Trophoblast cell (in vitro differentiated cells and primary cell): Measurements from ENCODE around the gene PLBD1.

Experiments used
- DNase-seq, 2 donors: peaks; one replicate each; pipeline ENCODE4 v3.0.0-alpha.2; 2016
- H2AFZ ChIP-seq: 2 replicates; pipeline ENCODE4 v1.6.1; 2013; ENCODE audit warnings: low read length, moderate library complexity, mild to moderate bottlenecking; ENCODE audit not compliant: insufficient read depth, poor library complexity
- H2AK5ac ChIP-seq: 2 replicates; pipeline ENCODE4 v1.6.1; 2013; ENCODE audit warnings: mild to moderate bottlenecking, low read length
- H2BK120ac ChIP-seq: 2 replicates; pipeline ENCODE4 v1.6.1; 2013; ENCODE audit warnings: low read length, mild to moderate bottlenecking, moderate library complexity; ENCODE audit not compliant: insufficient read depth, poor library complexity
- H2BK12ac ChIP-seq: 2 replicates; pipeline ENCODE4 v1.6.1; 2013; ENCODE audit warnings: mild to moderate bottlenecking, low read length, moderate library complexity
- H2BK5ac ChIP-seq: 2 replicates; pipeline ENCODE4 v1.6.1; 2013; ENCODE audit warnings: low read length, low read depth, moderate library complexity, mild to moderate bottlenecking; ENCODE audit not compliant: poor library complexity
- H3K14ac ChIP-seq: 2 replicates; pipeline ENCODE4 v1.6.1; 2013; ENCODE audit warnings: mild to moderate bottlenecking, low read length
- H3K18ac ChIP-seq: 2 replicates; pipeline ENCODE4 v1.6.1; 2013; ENCODE audit warnings: mild to moderate bottlenecking, low read length
- H3K23ac ChIP-seq: 2 replicates; pipeline ENCODE4 v1.6.1; 2013; ENCODE audit warnings: low read length
- H3K27ac ChIP-seq: 2 replicates; pipeline ENCODE4 v1.5.1; 2013; ENCODE audit warnings: low read depth, mild to moderate bottlenecking, inconsistent platforms, low read length, moderate library complexity
- H3K27me3 ChIP-seq: 2 replicates; pipeline ENCODE4 v1.6.1; 2013; ENCODE audit warnings: inconsistent platforms, mild to moderate bottlenecking, low read length, moderate library complexity; ENCODE audit not compliant: insufficient read depth
- H3K36me3 ChIP-seq, 2 experiments: 1 replicate in 1 of 2; 2 replicates in 1 of 2; pipeline ENCODE4 v1.6.1; 2013; ENCODE audit warnings: low read length in 2 of 2, mild to moderate bottlenecking in 2 of 2, moderate library complexity in 1 of 2; ENCODE audit not compliant: insufficient read depth in 2 of 2, control insufficient read depth in 1 of 2
- H3K4ac ChIP-seq: 2 replicates; pipeline ENCODE4 v1.6.1; 2013; ENCODE audit warnings: low read depth, mild to moderate bottlenecking, low read length, moderate library complexity
- H3K4me1 ChIP-seq, 2 experiments: 1 replicate in 1 of 2; 2 replicates in 1 of 2; pipeline ENCODE4 v1.6.1; 2013; ENCODE audit warnings: low read length in 2 of 2, mild to moderate bottlenecking in 2 of 2, moderate library complexity in 1 of 2; ENCODE audit not compliant: insufficient read depth in 2 of 2, control insufficient read depth in 1 of 2
- H3K4me2 ChIP-seq: 2 replicates; pipeline ENCODE4 v1.6.1; 2013; ENCODE audit warnings: inconsistent platforms, mild to moderate bottlenecking, low read length, moderate library complexity
- H3K4me3 ChIP-seq: 2 replicates; pipeline ENCODE4 v1.5.1; 2013; ENCODE audit warnings: mild to moderate bottlenecking, low read depth, low read length, inconsistent platforms
- H3K79me1 ChIP-seq: one replicate; pipeline ENCODE4 v1.6.1; 2013; ENCODE audit warnings: low read length
- H3K79me2 ChIP-seq: 2 replicates; pipeline ENCODE4 v1.6.1; 2013; ENCODE audit warnings: low read length, mild to moderate bottlenecking; ENCODE audit not compliant: control insufficient read depth, insufficient read depth, poor library complexity
- H3K9ac ChIP-seq: 2 replicates; pipeline ENCODE4 v1.6.1; 2013; ENCODE audit warnings: mild to moderate bottlenecking, low read length
- H3K9me3 ChIP-seq: 2 replicates; pipeline ENCODE4 v1.6.1; 2013; ENCODE audit warnings: low read depth, mild to moderate bottlenecking, control low read depth, inconsistent platforms, low read length; ENCODE audit not compliant: insufficient read depth
- H4K12ac ChIP-seq: 2 replicates; pipeline ENCODE4 v1.6.1; 2013; ENCODE audit warnings: low read depth, mild to moderate bottlenecking, low read length, moderate library complexity
- H4K8ac ChIP-seq: 2 replicates; pipeline ENCODE4 v1.6.1; 2013; ENCODE audit warnings: low read depth, mild to moderate bottlenecking, low read length, moderate library complexity
- H4K91ac ChIP-seq: one replicate; pipeline ENCODE4 v1.6.1; 2013; ENCODE audit warnings: low read depth, mild to moderate bottlenecking, low read length, moderate library complexity
- WGBS: extraction: QIAGEN DNeasy Blood & Tissue Kit; methylation state at CpG from one replicate; pipeline ENCODE4 v1.1.7; 2013; ENCODE audit warnings: missing lambda C conversion rate; ENCODE audit not compliant: insufficient read length, insufficient coverage; ENCODE audit errors: extremely low coverage; 5-methylcytosine and 5-hydroxymethylcytosine counted together

Gene PLBD1

GRCh38 chr12:14561677-14562238 is 5.9 kb downstream of the PLBD1 start:
- no peak overlapping the region for H2BK5ac ChIP-seq
- no peaks in the 10 kb centered on the region for H3K79me2 ChIP-seq
- no peak overlapping the region for H4K12ac ChIP-seq
- no peak overlapping the region for H4K91ac ChIP-seq
- no peak overlapping the region for H3K4me3 ChIP-seq
- no peak overlapping the region for H2AFZ ChIP-seq
- no peaks in the 10 kb centered on the region for H3K9me3 ChIP-seq
- H3K27me3 ChIP-seq: no peaks in the 10 kb centered on the region
- H2AK5ac ChIP-seq: no peak overlapping the region
- no peak overlapping the region for H3K27ac ChIP-seq
- H2BK12ac ChIP-seq: no peak overlapping the region
- H3K9ac ChIP-seq: no peak overlapping the region
- H3K18ac ChIP-seq: no peak overlapping the region
- H3K23ac ChIP-seq: no peak overlapping the region
- no peak overlapping the region for H4K8ac ChIP-seq
- no peaks in the 10 kb centered on the region for H3K36me3 ChIP-seq
- H3K4me2 ChIP-seq: no peak overlapping the region
- H3K4me1 ChIP-seq: peaks cover 0 to 3% of the 10 kb centered on the region in 2 experiments
- no peak overlapping the region for H3K4ac ChIP-seq
- no CpG with 5 or more reads among the region's 9 CpGs for WGBS
- no peak overlapping the region for H2BK120ac ChIP-seq
- H3K79me1 ChIP-seq: no peaks in the 10 kb centered on the region
- no peak overlapping the region for H3K14ac ChIP-seq
- no peak for DNase-seq

DNA sequence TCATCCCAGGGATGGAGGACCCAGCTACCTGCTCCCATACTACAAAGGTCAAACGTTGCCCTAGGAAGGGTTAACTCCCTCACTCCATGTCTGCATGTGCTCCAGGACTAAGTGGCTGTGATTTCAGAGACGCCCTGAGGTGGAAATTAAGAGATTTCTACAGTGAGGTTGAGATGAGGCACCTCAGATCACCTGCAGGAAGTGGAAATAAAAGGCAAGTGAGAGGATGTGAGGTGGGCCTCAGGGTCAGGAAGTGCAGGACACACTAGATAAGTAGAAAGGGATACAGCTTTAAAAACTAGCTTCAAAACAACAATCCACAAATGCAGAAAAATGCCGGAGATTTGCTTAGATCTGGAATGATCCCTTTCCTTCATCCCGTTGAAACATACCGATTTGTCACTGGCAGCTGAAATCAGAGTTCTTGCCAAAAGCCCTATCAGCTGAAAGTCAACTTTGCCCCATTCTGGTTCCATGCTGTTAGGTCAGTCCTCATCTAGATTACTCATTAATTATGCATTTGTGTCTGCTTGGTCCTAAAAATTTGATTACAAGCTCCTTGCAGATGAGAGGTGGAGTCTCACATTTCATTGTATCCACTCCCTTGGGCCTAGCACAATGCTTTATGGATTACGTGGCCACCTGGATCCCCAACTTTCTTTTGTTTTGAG is 6.6 kb downstream of the PLBD1 start:
- H4K91ac ChIP-seq: no peak overlapping the region
- H2AFZ ChIP-seq: no peak overlapping the region
- H2BK120ac ChIP-seq: no peak overlapping the region
- no peak overlapping the region for H3K4me3 ChIP-seq
- DNase-seq: no peak
- no peak overlapping the region for H2BK5ac ChIP-seq
- no peaks in the 10 kb centered on the region for H3K27me3 ChIP-seq
- no peaks in the 10 kb centered on the region for H3K79me1 ChIP-seq
- no peak overlapping the region for H3K23ac ChIP-seq
- no peak overlapping the region for H2BK12ac ChIP-seq
- H3K4me2 ChIP-seq: no peak overlapping the region
- no peak overlapping the region for H3K14ac ChIP-seq
- H3K4me1 ChIP-seq: peaks cover 0 to 3% of the 10 kb centered on the region in 2 experiments
- no peak overlapping the region for H3K27ac ChIP-seq
- no peaks in the 10 kb centered on the region for H3K36me3 ChIP-seq
- no peak overlapping the region for H4K8ac ChIP-seq
- no peaks in the 10 kb centered on the region for H3K79me2 ChIP-seq
- no peak overlapping the region for H3K9ac ChIP-seq
- no peak overlapping the region for H2AK5ac ChIP-seq
- no CpG with 5 or more reads among the region's 6 CpGs for WGBS
- no peak overlapping the region for H3K4ac ChIP-seq
- no peak overlapping the region for H4K12ac ChIP-seq
- H3K18ac ChIP-seq: no peak overlapping the region
- no peaks in the 10 kb centered on the region for H3K9me3 ChIP-seq

DNA sequence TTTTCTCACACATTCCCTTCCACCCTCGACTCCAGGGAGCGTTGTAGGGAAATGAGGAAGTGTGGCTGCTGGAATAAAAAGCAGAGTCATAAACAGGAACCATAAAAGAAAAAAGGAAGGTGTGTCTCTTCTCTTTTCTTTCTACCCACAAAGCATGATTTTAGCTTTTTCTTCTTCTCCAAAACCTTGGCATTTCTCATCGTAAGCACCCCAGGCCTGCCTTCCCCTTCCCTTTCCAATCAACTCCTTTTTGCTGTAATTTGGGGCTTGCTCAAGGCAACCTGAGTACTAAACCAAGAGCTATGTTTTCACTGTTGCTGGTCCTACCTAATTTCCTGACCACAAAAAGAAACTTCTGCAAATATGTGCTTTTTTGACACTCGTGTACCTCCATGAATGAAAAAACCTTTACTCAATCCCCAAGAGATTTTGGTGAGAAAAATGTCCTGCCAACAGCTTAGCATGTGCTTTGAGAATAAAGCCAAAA is 9.2 kb downstream of the PLBD1 start:
- WGBS: no CpG with 5 or more reads among the region's 4 CpGs
- no peak overlapping the region for H2AK5ac ChIP-seq
- H2BK120ac ChIP-seq: no peak overlapping the region
- no peak for DNase-seq
- H3K18ac ChIP-seq: no peak overlapping the region
- no peak overlapping the region for H4K12ac ChIP-seq
- peaks cover 0 to 3% of the 10 kb centered on the region in 2 experiments for H3K4me1 ChIP-seq
- no peak overlapping the region for H3K9ac ChIP-seq
- H3K4me3 ChIP-seq: no peak overlapping the region
- H3K27me3 ChIP-seq: no peaks in the 10 kb centered on the region
- no peak overlapping the region for H3K4ac ChIP-seq
- no peaks in the 10 kb centered on the region for H3K79me1 ChIP-seq
- H3K9me3 ChIP-seq: no peaks in the 10 kb centered on the region
- no peak overlapping the region for H3K27ac ChIP-seq
- no peak overlapping the region for H3K14ac ChIP-seq
- no peaks in the 10 kb centered on the region for H3K36me3 ChIP-seq
- no peak overlapping the region for H2BK12ac ChIP-seq
- H3K23ac ChIP-seq: no peak overlapping the region
- no peak overlapping the region for H2BK5ac ChIP-seq
- H2AFZ ChIP-seq: no peak overlapping the region
- no peak overlapping the region for H4K8ac ChIP-seq
- H3K79me2 ChIP-seq: no peaks in the 10 kb centered on the region
- no peak overlapping the region for H4K91ac ChIP-seq
- no peak overlapping the region for H3K4me2 ChIP-seq

DNA sequence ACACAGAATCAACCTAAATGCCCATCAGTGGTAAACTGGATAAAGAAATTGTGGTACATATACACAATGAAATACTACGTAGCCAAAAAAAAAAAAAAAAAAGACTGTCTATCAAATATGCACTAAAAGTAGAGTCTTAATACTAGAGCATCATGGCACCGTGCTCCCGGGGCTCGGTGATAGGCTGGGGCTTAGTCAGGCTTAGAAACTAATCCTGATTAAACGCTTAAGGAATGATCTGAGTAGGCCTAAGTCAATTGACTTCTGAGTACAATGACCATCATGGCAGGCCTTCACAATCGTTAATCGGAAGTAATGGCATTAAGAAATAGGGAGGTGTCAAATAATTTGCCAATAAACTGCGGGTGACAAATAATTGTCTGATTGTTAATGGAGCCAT is 9.7 kb downstream of the PLBD1 start:
- H2AFZ ChIP-seq: no peak overlapping the region
- H3K4me3 ChIP-seq: no peak overlapping the region
- no peak overlapping the region for H3K4ac ChIP-seq
- H4K12ac ChIP-seq: no peak overlapping the region
- H3K4me1 ChIP-seq: peaks cover 0 to 3% of the 10 kb centered on the region in 2 experiments
- no peak overlapping the region for H4K8ac ChIP-seq
- no peak overlapping the region for H3K23ac ChIP-seq
- WGBS: no CpG with 5 or more reads among the region's 8 CpGs
- no peak overlapping the region for H3K27ac ChIP-seq
- no peak overlapping the region for H2BK12ac ChIP-seq
- no peak overlapping the region for H4K91ac ChIP-seq
- H3K27me3 ChIP-seq: no peaks in the 10 kb centered on the region
- no peak for DNase-seq
- H3K79me1 ChIP-seq: no peaks in the 10 kb centered on the region
- no peaks in the 10 kb centered on the region for H3K9me3 ChIP-seq
- H2BK120ac ChIP-seq: no peak overlapping the region
- H3K79me2 ChIP-seq: no peaks in the 10 kb centered on the region
- no peak overlapping the region for H3K18ac ChIP-seq
- no peak overlapping the region for H3K14ac ChIP-seq
- H2AK5ac ChIP-seq: no peak overlapping the region
- no peak overlapping the region for H3K9ac ChIP-seq
- no peaks in the 10 kb centered on the region for H3K36me3 ChIP-seq
- no peak overlapping the region for H3K4me2 ChIP-seq
- no peak overlapping the region for H2BK5ac ChIP-seq
